WTC11 (cell line): ENCODE data around the gene OR51F2.

Experiments used
- CBFB ChIP-seq: sonication (generic); formaldehyde crosslinking; IDR thresholded peaks from 2 replicates; pipeline ENCODE4 v1.8.1; 2022; ENCODE audit warnings: mild to moderate bottlenecking, low read depth, missing genetic modification reagents
- JUN ChIP-seq: sonication (generic); formaldehyde crosslinking; IDR thresholded peaks from 2 replicates; pipeline ENCODE4 v1.8.0; 2023; ENCODE audit warnings: mild to moderate bottlenecking, missing genetic modification reagents
- TF ChIP-seq, protein P1 (sequence below): fragments of 200-600 bp; IDR thresholded peaks from 2 replicates; pipeline ENCODE4 v1.8.0; 2022; ENCODE audit warnings: antibody characterized with exemption
- TF ChIP-seq, protein P2 (sequence below): sonication (generic); formaldehyde crosslinking; IDR thresholded peaks from 2 replicates; pipeline ENCODE4 v1.8.1; 2022; ENCODE audit warnings: missing genetic modification reagents, borderline replicate concordance

DNA sequence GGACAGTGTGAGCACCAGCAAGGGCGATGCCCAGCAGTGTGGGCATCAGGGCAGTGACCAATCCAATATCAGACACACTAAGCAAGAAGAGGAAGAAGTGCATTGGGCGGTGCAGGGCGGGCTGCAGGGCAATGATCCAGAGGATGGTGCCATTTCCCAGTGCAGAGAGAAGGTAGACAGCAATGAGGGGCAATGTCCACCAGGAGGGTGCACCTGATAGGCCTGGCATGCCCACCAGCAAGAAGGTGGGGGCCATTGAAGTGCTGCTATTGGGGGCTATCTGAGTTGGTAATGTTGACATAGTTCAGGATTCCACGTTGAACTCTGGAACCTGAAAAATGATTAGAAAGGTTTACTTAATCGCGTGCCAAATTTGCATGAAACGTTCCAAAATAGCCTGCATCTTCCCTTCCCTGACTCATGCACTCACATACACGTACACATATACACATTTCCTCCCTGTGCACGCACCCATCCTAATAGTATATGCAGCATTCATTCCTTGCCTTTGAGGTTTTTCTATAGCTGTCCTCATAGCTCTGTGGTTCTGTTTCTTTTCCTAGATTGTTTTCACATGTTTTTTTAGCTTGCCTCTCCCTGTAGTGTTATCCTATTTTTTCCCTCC lies 27.9 kb downstream of the OR51F2 start, which contains the start of gene OR51S1:
- TF ChIP-seq, protein P1, sequence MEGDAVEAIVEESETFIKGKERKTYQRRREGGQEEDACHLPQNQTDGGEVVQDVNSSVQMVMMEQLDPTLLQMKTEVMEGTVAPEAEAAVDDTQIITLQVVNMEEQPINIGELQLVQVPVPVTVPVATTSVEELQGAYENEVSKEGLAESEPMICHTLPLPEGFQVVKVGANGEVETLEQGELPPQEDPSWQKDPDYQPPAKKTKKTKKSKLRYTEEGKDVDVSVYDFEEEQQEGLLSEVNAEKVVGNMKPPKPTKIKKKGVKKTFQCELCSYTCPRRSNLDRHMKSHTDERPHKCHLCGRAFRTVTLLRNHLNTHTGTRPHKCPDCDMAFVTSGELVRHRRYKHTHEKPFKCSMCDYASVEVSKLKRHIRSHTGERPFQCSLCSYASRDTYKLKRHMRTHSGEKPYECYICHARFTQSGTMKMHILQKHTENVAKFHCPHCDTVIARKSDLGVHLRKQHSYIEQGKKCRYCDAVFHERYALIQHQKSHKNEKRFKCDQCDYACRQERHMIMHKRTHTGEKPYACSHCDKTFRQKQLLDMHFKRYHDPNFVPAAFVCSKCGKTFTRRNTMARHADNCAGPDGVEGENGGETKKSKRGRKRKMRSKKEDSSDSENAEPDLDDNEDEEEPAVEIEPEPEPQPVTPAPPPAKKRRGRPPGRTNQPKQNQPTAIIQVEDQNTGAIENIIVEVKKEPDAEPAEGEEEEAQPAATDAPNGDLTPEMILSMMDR = no peak
- TF ChIP-seq JUN (CRISPR knock-in tag) (no peak), CBFB (CRISPR knock-in tag) (no peak)
- TF ChIP-seq, protein P2, sequence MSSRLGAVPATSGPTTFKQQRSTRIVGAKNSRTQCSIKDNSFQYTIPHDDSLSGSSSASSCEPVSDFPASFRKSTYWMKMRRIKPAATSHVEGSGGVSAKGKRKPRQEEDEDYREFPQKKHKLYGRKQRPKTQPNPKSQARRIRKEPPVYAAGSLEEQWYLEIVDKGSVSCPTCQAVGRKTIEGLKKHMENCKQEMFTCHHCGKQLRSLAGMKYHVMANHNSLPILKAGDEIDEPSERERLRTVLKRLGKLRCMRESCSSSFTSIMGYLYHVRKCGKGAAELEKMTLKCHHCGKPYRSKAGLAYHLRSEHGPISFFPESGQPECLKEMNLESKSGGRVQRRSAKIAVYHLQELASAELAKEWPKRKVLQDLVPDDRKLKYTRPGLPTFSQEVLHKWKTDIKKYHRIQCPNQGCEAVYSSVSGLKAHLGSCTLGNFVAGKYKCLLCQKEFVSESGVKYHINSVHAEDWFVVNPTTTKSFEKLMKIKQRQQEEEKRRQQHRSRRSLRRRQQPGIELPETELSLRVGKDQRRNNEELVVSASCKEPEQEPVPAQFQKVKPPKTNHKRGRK (CRISPR knock-in tag) = no peak
